ENCODE data around the gene CUBN.

Gene CUBN

GRCh38 chr10:17144032-17144431 lies 14.4 kb upstream of the CUBN start:
- DNase-seq (ENCODE audit: low read depth in 2 of 2): no peak
- H3K4me3 ChIP-seq (replicated peaks in 1 of 2; ENCODE audit: low read depth in 2 of 2, low read length in 2 of 2): no peak overlapping the region
- no peak for TF ChIP-seq CTCF (IDR thresholded peaks at IDR 0.05; ENCODE audit: low read depth, low read length)

- no peak for TF ChIP-seq CTCF (IDR thresholded peaks at IDR 0.05; ENCODE audit: low read depth, low read length)
- no peak overlapping the region for H3K4me3 ChIP-seq (replicated peaks in 1 of 2; ENCODE audit: low read depth in 2 of 2, low read length in 2 of 2)
- DNase-seq (ENCODE audit: low read depth in 2 of 2): peak in 1 of 2 donors; percentile 9
Measured at GRCh38 chr10:17143055-17143690, 13.6 kb upstream of the CUBN start.

GRCh38 chr10:17141504-17142229 lies 12.1 kb upstream of the CUBN start:
- no peak for TF ChIP-seq CTCF (IDR thresholded peaks at IDR 0.05; ENCODE audit: low read depth, low read length)
- no peak overlapping the region for H3K4me3 ChIP-seq (replicated peaks in 1 of 2; ENCODE audit: low read depth in 2 of 2, low read length in 2 of 2)
- DNase-seq (ENCODE audit: low read depth in 2 of 2): no peak

GRCh38 chr10:17140386-17140761 lies 10.8 kb upstream of the CUBN start:
- DNase-seq (ENCODE audit: low read depth in 2 of 2): no peak
- no peak for TF ChIP-seq CTCF (IDR thresholded peaks at IDR 0.05; ENCODE audit: low read depth, low read length)
- no peak overlapping the region for H3K4me3 ChIP-seq (replicated peaks in 1 of 2; ENCODE audit: low read depth in 2 of 2, low read length in 2 of 2)

- no peak overlapping the region for H3K4me3 ChIP-seq (replicated peaks in 1 of 2; ENCODE audit: low read depth in 2 of 2, low read length in 2 of 2)
- TF ChIP-seq CTCF (IDR thresholded peaks at IDR 0.05; ENCODE audit: low read depth, low read length): no peak
- no peak for DNase-seq (ENCODE audit: low read depth in 2 of 2)
Measured at GRCh38 chr10:17138460-17139042, 8.9 kb upstream of the CUBN start.

- no peak for DNase-seq (ENCODE audit: low read depth in 2 of 2)
- TF ChIP-seq CTCF (IDR thresholded peaks at IDR 0.05; ENCODE audit: low read depth, low read length): no peak
- H3K4me3 ChIP-seq (replicated peaks in 1 of 2; ENCODE audit: low read depth in 2 of 2, low read length in 2 of 2): no peak overlapping the region
Measured at GRCh38 chr10:17134737-17135260, 5.2 kb upstream of the CUBN start.
